ENCODE results near the gene CD4. TPM values are rescaled to one million over a fixed set of nuclear protein-coding genes. Genes with fewer than 3 reads are reported as not detected.

The CD4 gene
- polyA plus RNA-seq, 4 donors = 0.89 to 19.1 (median 6.5) TPM

GRCh38 chr12:6829536-6830220, 40.4 kb downstream of the CD4 start:
- Histone ChIP-seq H3K4me3 (ENCODE audit: low read depth in 1 of 3, low read length in 3 of 3) (peak overlapping the region in 2 of 3 donors; percentile 57 to 96), H3K36me3 (ENCODE audit: control insufficient read depth in 3 of 3, insufficient read depth in 2 of 3, low read depth in 1 of 3, low read length in 3 of 3) (peaks cover 0 to 40% (median 0%) of the 10 kb centered on the region in 3 donors), H3K27ac (ENCODE audit: low read depth in 1 of 3, low read length in 2 of 3) (peak overlapping the region in 1 of 3 donors; percentile 85), H3K4me1 (ENCODE audit: control insufficient read depth in 3 of 3, insufficient read depth in 2 of 3, low read depth in 1 of 3, low read length in 2 of 3) (peaks cover 0 to 25% (median 7%) of the 10 kb centered on the region in 3 donors), H3K9me3 (ENCODE audit: control insufficient read depth in 2 of 2, insufficient read depth in 1 of 2, low read depth in 1 of 2, low read length in 1 of 2) (no peaks in the 10 kb centered on the region), H3K27me3 (ENCODE audit: control insufficient read depth in 3 of 3, insufficient read depth in 3 of 3, low read length in 3 of 3) (peaks cover 0 to 25% (median 0%) of the 10 kb centered on the region in 3 donors)
- FAIRE-seq (no peak), DNase-seq (no peak)
- 24 to 44% (median 30%) methylated on average over 18 to 19 of the region's 19 CpGs for WGBS, 3 donors

GRCh38 chr12:6830286-6830890, 41.1 kb downstream of the CD4 start:
- Histone ChIP-seq H3K27me3 (ENCODE audit: control insufficient read depth in 3 of 3, insufficient read depth in 3 of 3, low read length in 3 of 3) (peaks cover 0 to 18% (median 0%) of the 10 kb centered on the region in 3 donors), H3K27ac (ENCODE audit: low read depth in 1 of 3, low read length in 2 of 3) (no peak overlapping the region), H3K36me3 (ENCODE audit: control insufficient read depth in 3 of 3, insufficient read depth in 2 of 3, low read depth in 1 of 3, low read length in 3 of 3) (peaks cover 0 to 40% (median 0%) of the 10 kb centered on the region in 3 donors), H3K9me3 (ENCODE audit: control insufficient read depth in 2 of 2, insufficient read depth in 1 of 2, low read depth in 1 of 2, low read length in 1 of 2) (no peaks in the 10 kb centered on the region), H3K4me3 (ENCODE audit: low read depth in 1 of 3, low read length in 3 of 3) (no peak overlapping the region), H3K4me1 (ENCODE audit: control insufficient read depth in 3 of 3, insufficient read depth in 2 of 3, low read depth in 1 of 3, low read length in 2 of 3) (peaks cover 0 to 23% (median 7%) of the 10 kb centered on the region in 3 donors)
- DNase-seq (no peak), FAIRE-seq (no peak)
- WGBS, 3 donors = 79 to 91% (median 88%) methylated on average over 11 of the region's 11 CpGs

GRCh38 chr12:6830999-6831398, 41.7 kb downstream of the CD4 start:
- H3K4me1 ChIP-seq (ENCODE audit: control insufficient read depth in 3 of 3, insufficient read depth in 2 of 3, low read depth in 1 of 3, low read length in 2 of 3) = peaks cover 0 to 23% (median 7%) of the 10 kb centered on the region in 3 donors
- H3K4me3 ChIP-seq (ENCODE audit: low read depth in 1 of 3, low read length in 3 of 3) = no peak overlapping the region
- FAIRE-seq (no peak), DNase-seq (no peak)
- H3K9me3 ChIP-seq (ENCODE audit: control insufficient read depth in 2 of 2, insufficient read depth in 1 of 2, low read depth in 1 of 2, low read length in 1 of 2) = no peaks in the 10 kb centered on the region
- no peak overlapping the region for H3K27ac ChIP-seq (ENCODE audit: low read depth in 1 of 3, low read length in 2 of 3)
- H3K36me3 ChIP-seq (ENCODE audit: control insufficient read depth in 3 of 3, insufficient read depth in 2 of 3, low read depth in 1 of 3, low read length in 3 of 3) = peaks cover 0 to 40% (median 0%) of the 10 kb centered on the region in 3 donors
- peaks cover 0 to 14% (median 0%) of the 10 kb centered on the region in 3 donors for H3K27me3 ChIP-seq (ENCODE audit: control insufficient read depth in 3 of 3, insufficient read depth in 3 of 3, low read length in 3 of 3)
- 84 to 92% (median 91%) methylated on average over 6 of the region's 6 CpGs for WGBS, 3 donors

- H3K27me3 ChIP-seq (ENCODE audit: control insufficient read depth in 3 of 3, insufficient read depth in 3 of 3, low read length in 3 of 3) = peaks cover 0 to 8% (median 0%) of the 10 kb centered on the region in 3 donors
- no peaks in the 10 kb centered on the region for H3K9me3 ChIP-seq (ENCODE audit: control insufficient read depth in 2 of 2, insufficient read depth in 1 of 2, low read depth in 1 of 2, low read length in 1 of 2)
- H3K4me1 ChIP-seq (ENCODE audit: control insufficient read depth in 3 of 3, insufficient read depth in 2 of 3, low read depth in 1 of 3, low read length in 2 of 3) = peaks cover 0 to 23% (median 7%) of the 10 kb centered on the region in 3 donors
- WGBS, 3 donors = 84 to 93% (median 87%) methylated on average over 10 to 12 of the region's 12 CpGs
- no peak overlapping the region for H3K4me3 ChIP-seq (ENCODE audit: low read depth in 1 of 3, low read length in 3 of 3)
- H3K27ac ChIP-seq (ENCODE audit: low read depth in 1 of 3, low read length in 2 of 3) = no peak overlapping the region
- no peak for DNase-seq
- no peak for FAIRE-seq
- peaks cover 0 to 41% (median 0%) of the 10 kb centered on the region in 3 donors for H3K36me3 ChIP-seq (ENCODE audit: control insufficient read depth in 3 of 3, insufficient read depth in 2 of 3, low read depth in 1 of 3, low read length in 3 of 3)
Observed at GRCh38 chr12:6831450-6831995, 42.2 kb downstream of the CD4 start.

GRCh38 chr12:6832125-6832524, 42.8 kb downstream of the CD4 start:
- H3K9me3 ChIP-seq (ENCODE audit: control insufficient read depth in 2 of 2, insufficient read depth in 1 of 2, low read depth in 1 of 2, low read length in 1 of 2) = no peaks in the 10 kb centered on the region
- H3K27me3 ChIP-seq (ENCODE audit: control insufficient read depth in 3 of 3, insufficient read depth in 3 of 3, low read length in 3 of 3) = peaks cover 0 to 7% (median 0%) of the 10 kb centered on the region in 3 donors
- FAIRE-seq (no peak), DNase-seq (no peak)
- peaks cover 0 to 45% (median 0%) of the 10 kb centered on the region in 3 donors for H3K36me3 ChIP-seq (ENCODE audit: control insufficient read depth in 3 of 3, insufficient read depth in 2 of 3, low read depth in 1 of 3, low read length in 3 of 3)
- no peak overlapping the region for H3K27ac ChIP-seq (ENCODE audit: low read depth in 1 of 3, low read length in 2 of 3)
- 86 to 96% (median 92%) methylated on average over 4 of the region's 4 CpGs for WGBS, 3 donors
- peaks cover 0 to 20% (median 7%) of the 10 kb centered on the region in 3 donors for H3K4me1 ChIP-seq (ENCODE audit: control insufficient read depth in 3 of 3, insufficient read depth in 2 of 3, low read depth in 1 of 3, low read length in 2 of 3)
- no peak overlapping the region for H3K4me3 ChIP-seq (ENCODE audit: low read depth in 1 of 3, low read length in 3 of 3)

GRCh38 chr12:6833189-6833890, 44.0 kb downstream of the CD4 start:
- FAIRE-seq = no peak

GRCh38 chr12:6834254-6834653, 44.9 kb downstream of the CD4 start:
- peak overlapping the region in 1 of 3 donors; percentile 53 for H3K27ac ChIP-seq (ENCODE audit: low read depth in 1 of 3, low read length in 2 of 3)
- WGBS, 3 donors = 41 to 76% (median 54%) methylated on average over 1 of the region's 1 CpG
- no peak overlapping the region for H3K4me3 ChIP-seq (ENCODE audit: low read depth in 1 of 3, low read length in 3 of 3)
- DNase-seq = peak in 1 of 2 donors; percentile 60
- no peak for FAIRE-seq
- no peaks in the 10 kb centered on the region for H3K9me3 ChIP-seq (ENCODE audit: control insufficient read depth in 2 of 2, insufficient read depth in 1 of 2, low read depth in 1 of 2, low read length in 1 of 2)
- H3K36me3 ChIP-seq (ENCODE audit: control insufficient read depth in 3 of 3, insufficient read depth in 2 of 3, low read depth in 1 of 3, low read length in 3 of 3) = peaks cover 0 to 65% (median 0%) of the 10 kb centered on the region in 3 donors
- H3K27me3 ChIP-seq (ENCODE audit: control insufficient read depth in 3 of 3, insufficient read depth in 3 of 3, low read length in 3 of 3) = peaks cover 0 to 3% (median 0%) of the 10 kb centered on the region in 3 donors
- H3K4me1 ChIP-seq (ENCODE audit: control insufficient read depth in 3 of 3, insufficient read depth in 2 of 3, low read depth in 1 of 3, low read length in 2 of 3) = peaks cover 0 to 18% (median 2%) of the 10 kb centered on the region in 3 donors

More at GRCh38 chr12:6833189-6833890, 44.0 kb downstream of the CD4 start:
- H3K4me1 ChIP-seq (ENCODE audit: control insufficient read depth in 3 of 3, insufficient read depth in 2 of 3, low read depth in 1 of 3, low read length in 2 of 3) = peaks cover 0 to 18% (median 3%) of the 10 kb centered on the region in 3 donors
- H3K36me3 ChIP-seq (ENCODE audit: control insufficient read depth in 3 of 3, insufficient read depth in 2 of 3, low read depth in 1 of 3, low read length in 3 of 3) = peaks cover 0 to 57% (median 0%) of the 10 kb centered on the region in 3 donors
- H3K27me3 ChIP-seq (ENCODE audit: control insufficient read depth in 3 of 3, insufficient read depth in 3 of 3, low read length in 3 of 3) = peaks cover 0 to 7% (median 0%) of the 10 kb centered on the region in 3 donors
- 83 to 89% (median 88%) methylated on average over 6 of the region's 6 CpGs for WGBS, 3 donors
- no peak for DNase-seq
- peak overlapping the region in 1 of 3 donors; percentile 42 for H3K27ac ChIP-seq (ENCODE audit: low read depth in 1 of 3, low read length in 2 of 3)
- no peak overlapping the region for H3K4me3 ChIP-seq (ENCODE audit: low read depth in 1 of 3, low read length in 3 of 3)
- H3K9me3 ChIP-seq (ENCODE audit: control insufficient read depth in 2 of 2, insufficient read depth in 1 of 2, low read depth in 1 of 2, low read length in 1 of 2) = no peaks in the 10 kb centered on the region

- Histone ChIP-seq H3K27ac (ENCODE audit: low read depth in 1 of 3, low read length in 2 of 3) (no peak overlapping the region), H3K27me3 (ENCODE audit: control insufficient read depth in 3 of 3, insufficient read depth in 3 of 3, low read length in 3 of 3) (no peaks in the 10 kb centered on the region), H3K36me3 (ENCODE audit: control insufficient read depth in 3 of 3, insufficient read depth in 2 of 3, low read depth in 1 of 3, low read length in 3 of 3) (peaks cover 0 to 68% (median 0%) of the 10 kb centered on the region in 3 donors), H3K9me3 (ENCODE audit: control insufficient read depth in 2 of 2, insufficient read depth in 1 of 2, low read depth in 1 of 2, low read length in 1 of 2) (no peaks in the 10 kb centered on the region), H3K4me3 (ENCODE audit: low read depth in 1 of 3, low read length in 3 of 3) (no peak overlapping the region), H3K4me1 (ENCODE audit: control insufficient read depth in 3 of 3, insufficient read depth in 2 of 3, low read depth in 1 of 3, low read length in 2 of 3) (peaks cover 0 to 14% (median 0%) of the 10 kb centered on the region in 3 donors)
- no peak for DNase-seq
- no peak for FAIRE-seq
- WGBS, 3 donors = 64 to 79% (median 70%) methylated on average over 5 of the region's 5 CpGs
Observed at GRCh38 chr12:6834873-6835272, 45.5 kb downstream of the CD4 start.
